GM12878 (cell line): ENCODE results near the gene C15orf39. TPM values are rescaled to one million over a fixed set of nuclear protein-coding genes. Genes with fewer than 3 reads are reported as not detected.

Experiments used
- ATAC-seq: fragments of 200-7000 bp; cut with Tn5 transposase; 3 replicates; pipeline ENCODE4 v1.9.1; 2020; ENCODE audit warnings: mild to moderate bottlenecking, moderate library complexity
- BruUV-seq: library from RNA; stranded (reverse); fragments of 400-500 nt; replicated peaks from 2 replicates; lab custom pipeline; 2021; lab: Mats Ljungman, UMichigan
- CTCF ChIA-PET: fragments of 300-600 bp; sonication (Branson Sonifier 250); formaldehyde crosslinking; extraction: SDS; loops from one replicate; lab custom pipeline; 2021; ENCODE audit warnings: inconsistent platforms; lab: Yijun Ruan, JAX
- POLR2A ChIA-PET: fragments of 350-600 bp; formaldehyde crosslinking; extraction: SDS; loops from one replicate; lab custom pipeline; 2021; ENCODE audit warnings: inconsistent platforms; lab: Charles Lee
- RAD21 ChIA-PET: fragments of 300-600 bp; sonication (Branson Sonifier 250); formaldehyde crosslinking; loops from one replicate; lab custom pipeline; 2023; ENCODE audit warnings: antibody characterized with exemption; ENCODE audit not compliant: unreplicated experiment; lab: Charles Lee
- SMC1A ChIA-PET: fragments of 300-600 bp; sonication (Branson Sonifier 250); formaldehyde crosslinking; loops from one replicate; lab custom pipeline; 2023; ENCODE audit not compliant: unreplicated experiment, uncharacterized antibody; lab: Charles Lee
- DNase-seq: peaks from one replicate; pipeline ENCODE4 v3.0.0-alpha.2; 2011; ENCODE audit warnings: low read depth, low spot score
- FAIRE-seq: peaks from 3 replicates; lab custom pipeline; 2011; peaks lifted over from hg19 to GRCh38; lab: Jason Lieb, UNC
- H2AFZ ChIP-seq: 2 replicates; pipeline ENCODE4 v1.6.0; 2011; ENCODE audit warnings: low read depth, low read length, control low read depth; ENCODE audit not compliant: control insufficient read depth
- H3K27ac ChIP-seq: 2 replicates; pipeline ENCODE4 v1.5.1; 2011; ENCODE audit warnings: control low read depth; ENCODE audit not compliant: control insufficient read depth, insufficient read depth
- H3K27me3 ChIP-seq, 2 experiments: replicated peaks in 1 of 2; 2 replicates each; pipeline versions ENCODE4 v1.6.0 to v1.6.1; 2011; ENCODE audit warnings: low read length in 1 of 2; ENCODE audit not compliant: control insufficient read depth in 2 of 2, insufficient read depth in 2 of 2
- H3K36me3 ChIP-seq, 2 experiments: 2 replicates each; pipeline ENCODE4 v1.5.1; 2011; ENCODE audit warnings: low read length in 1 of 2; ENCODE audit not compliant: control insufficient read depth in 2 of 2, insufficient read depth in 2 of 2
- H3K4me1 ChIP-seq: 2 replicates; pipeline ENCODE4 v1.6.1; 2011; ENCODE audit warnings: mild to moderate bottlenecking, low read length, moderate library complexity, mixed read lengths; ENCODE audit not compliant: control insufficient read depth, insufficient read depth
- H3K4me2 ChIP-seq: 2 replicates; pipeline ENCODE4 v1.6.0; 2011; ENCODE audit warnings: control low read depth; ENCODE audit not compliant: control insufficient read depth, insufficient read depth
- H3K4me3 ChIP-seq: fragments of 200-600 bp; sonication (generic); 2 replicates; pipeline ENCODE4 v1.5.1; 2016
- H3K79me2 ChIP-seq: 2 replicates; pipeline ENCODE4 v1.6.0; 2011; ENCODE audit warnings: low read length; ENCODE audit not compliant: control insufficient read depth, insufficient read depth
- H3K9ac ChIP-seq: 2 replicates; pipeline ENCODE4 v1.8.0; 2011; ENCODE audit warnings: low read length, control low read depth, mixed read lengths; ENCODE audit not compliant: control insufficient read depth, insufficient read depth
- H3K9me3 ChIP-seq: replicated peaks from 3 replicates; pipeline ENCODE4 v1.5.1; 2011; ENCODE audit warnings: mild to moderate bottlenecking, low read length; ENCODE audit not compliant: control insufficient read depth, insufficient read depth
- H4K20me1 ChIP-seq: 2 replicates; pipeline ENCODE4 v1.6.0; 2011; ENCODE audit not compliant: control insufficient read depth, insufficient read depth
- ATF7 ChIP-seq: fragments of 450-650 bp; IDR thresholded peaks from 2 replicates; pipeline ENCODE4 v1.6.1; 2016; ENCODE audit warnings: low read depth, mild to moderate bottlenecking
- CREB1 ChIP-seq: IDR thresholded peaks from 2 replicates; pipeline ENCODE4 v1.6.1; 2012; ENCODE audit warnings: low read depth, mild to moderate bottlenecking, inconsistent platforms
- DPF2 ChIP-seq: fragments of 450-650 bp; IDR thresholded peaks from 2 replicates; pipeline ENCODE4 v1.6.1; 2017; ENCODE audit warnings: mild to moderate bottlenecking
- EED ChIP-seq: sonication (generic); IDR thresholded peaks from 2 replicates; pipeline ENCODE4 v1.6.1; 2016; ENCODE audit warnings: antibody characterized with exemption, low read depth
- GATAD2B ChIP-seq: fragments of 450-650 bp; conservative IDR thresholded peaks from 2 replicates; pipeline ENCODE4 v1.6.1; 2017; ENCODE audit warnings: low read depth, mild to moderate bottlenecking, moderate library complexity
- MEF2A ChIP-seq: IDR thresholded peaks from 2 replicates; pipeline ENCODE4 v1.6.1; 2011; ENCODE audit warnings: low read depth, mild to moderate bottlenecking, low read length, moderate library complexity; ENCODE audit not compliant: insufficient read depth
- MTA3 ChIP-seq: IDR thresholded peaks from 2 replicates; pipeline ENCODE4 v1.6.1; 2012; ENCODE audit warnings: low read length, inconsistent platforms, borderline replicate concordance
- NFYA ChIP-seq: IDR thresholded peaks from 2 replicates; pipeline ENCODE4 v1.6.1; 2011; ENCODE audit warnings: low read depth, mild to moderate bottlenecking, low read length, improper control_type of control experiment, borderline replicate concordance
- NR2C2 ChIP-seq: IDR thresholded peaks from 2 replicates; pipeline ENCODE4 v1.6.1; 2011; ENCODE audit warnings: borderline replicate concordance, low read depth; ENCODE audit not compliant: control insufficient read depth, insufficient read length
- POLR2AphosphoS5 ChIP-seq: IDR thresholded peaks from 2 replicates; pipeline ENCODE4 v1.6.1; 2011; ENCODE audit warnings: mild to moderate bottlenecking, low read length, inconsistent platforms
- RB1 ChIP-seq: fragments of 450-650 bp; formaldehyde crosslinking; IDR thresholded peaks from 2 replicates; pipeline ENCODE4 v1.6.1; 2017; ENCODE audit warnings: mild to moderate bottlenecking, borderline replicate concordance
- RFX5 ChIP-seq: IDR thresholded peaks from 2 replicates; pipeline ENCODE4 v1.6.1; 2011; ENCODE audit warnings: low read depth, low read length, improper control_type of control experiment
- RUNX3 ChIP-seq: IDR thresholded peaks from 2 replicates; pipeline ENCODE4 v1.6.1; 2012; ENCODE audit warnings: low read length, inconsistent platforms
- SIX5 ChIP-seq: IDR thresholded peaks from 2 replicates; pipeline ENCODE4 v1.6.1; 2011; ENCODE audit warnings: mild to moderate bottlenecking, low read depth, low read length, moderate library complexity; ENCODE audit not compliant: severe bottlenecking
- YY1 ChIP-seq: IDR thresholded peaks from 2 replicates; pipeline ENCODE4 v1.6.1; 2011; ENCODE audit warnings: low read depth, mild to moderate bottlenecking, low read length
- WGBS: methylation state at CpG from one replicate; pipeline ENCODE4 v1.1.6; 2016; ENCODE audit warnings: low lambda C conversion rate; ENCODE audit not compliant: insufficient replicate concordance, insufficient coverage; ENCODE audit errors: missing lambda C conversion rate; 5-methylcytosine and 5-hydroxymethylcytosine counted together
- in situ Hi-C: fragments of 300-500 bp; cut with MboI; formaldehyde crosslinking; loops from 9 replicates; pipeline ENCODE4 v1.14.3; 2018; ENCODE audit warnings: mixed read lengths
- intact Hi-C: fragments of 100-400 bp; cut with micrococcal nuclease; formaldehyde crosslinking; loops from one replicate; pipeline ENCODE4 v1.14.2; 2022; ENCODE audit not compliant: unreplicated experiment
- polyA plus RNA-seq, 11 experiments: library from polyadenylated mRNA; depleted of rRNA in 4 of 11; unstranded in 6 of 11; stranded (reverse) in 5 of 11; fragments of >200 nt; fragmentation: Nextera tagmentation in 4 of 11; fragmentation: Illumina TruSeq in 1 of 11; extraction: Ambion mirVana in 4 of 11; extraction: Trizol in 1 of 11; gene quantifications; 1 replicate in 1 of 11; 2 replicates in 10 of 11; pipeline versions ENCODE4 v1.2.1 to v1.2.3, GENCODE V29; 2011 to 2016; ENCODE audit warnings: inconsistent platforms in 2 of 11, missing spikeins in 2 of 11, low read depth in 1 of 11
- total RNA-seq, 4 experiments: library from RNA; depleted of rRNA in 3 of 4; stranded (reverse); fragments of >200 nt in 3 of 4; fragmentation: Illumina TruSeq in 1 of 4; extraction: Trizol in 1 of 4; gene quantifications; 2 replicates each; pipeline versions ENCODE4 v1.2.1 to v1.2.3, GENCODE V29; 2013 to 2021
- TF ChIP-seq, protein P1 (sequence below): fragments of 450-650 bp; IDR thresholded peaks from 2 replicates; pipeline ENCODE4 v1.6.1; 2014; ENCODE audit warnings: mild to moderate bottlenecking
- TF ChIP-seq, protein P2 (sequence below): fragments of 450-650 bp; IDR thresholded peaks from 2 replicates; pipeline ENCODE4 v1.6.1; 2017; ENCODE audit warnings: mild to moderate bottlenecking
- TF ChIP-seq, protein P3 (sequence below): IDR thresholded peaks from 2 replicates; pipeline ENCODE4 v1.6.1; 2011; ENCODE audit warnings: mild to moderate bottlenecking, low read depth, low read length, moderate library complexity; ENCODE audit not compliant: insufficient replicate concordance
- TF ChIP-seq, protein P4 (sequence below): IDR thresholded peaks from 2 replicates; pipeline ENCODE4 v1.6.1; 2011; ENCODE audit warnings: borderline replicate concordance, low read depth, mild to moderate bottlenecking, moderate library complexity, low read length; ENCODE audit not compliant: insufficient read depth, poor library complexity, severe bottlenecking

The C15orf39 gene
- total and polyA plus RNA-seq, 10 of the 15 experiments (the other 5 are each of a cell fraction or from before 2014, with no cell fraction given) = 2.3 to 139 (median 33.0) TPM

DNA sequence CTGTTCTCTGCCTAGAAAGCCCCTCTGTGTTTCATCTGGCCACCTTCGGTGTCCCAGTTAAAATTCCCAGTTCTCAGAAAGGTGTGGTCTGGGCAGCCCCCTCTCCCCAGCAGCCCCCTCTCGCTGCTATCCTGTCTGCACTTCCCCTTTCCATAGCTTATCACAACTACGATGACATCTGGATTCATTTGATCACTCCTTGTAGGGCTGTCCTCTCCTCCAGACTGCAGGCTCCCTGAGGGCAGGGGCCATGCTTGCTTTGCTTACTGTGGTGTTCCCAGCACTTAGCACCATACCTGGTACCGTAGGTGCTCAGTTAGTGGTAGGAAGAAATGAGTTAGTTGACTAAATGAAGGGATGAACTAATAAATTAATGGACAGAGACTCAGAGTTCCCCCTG, 30.2 kb downstream of the C15orf39 start (continued):
- TF ChIP-seq, protein P1, sequence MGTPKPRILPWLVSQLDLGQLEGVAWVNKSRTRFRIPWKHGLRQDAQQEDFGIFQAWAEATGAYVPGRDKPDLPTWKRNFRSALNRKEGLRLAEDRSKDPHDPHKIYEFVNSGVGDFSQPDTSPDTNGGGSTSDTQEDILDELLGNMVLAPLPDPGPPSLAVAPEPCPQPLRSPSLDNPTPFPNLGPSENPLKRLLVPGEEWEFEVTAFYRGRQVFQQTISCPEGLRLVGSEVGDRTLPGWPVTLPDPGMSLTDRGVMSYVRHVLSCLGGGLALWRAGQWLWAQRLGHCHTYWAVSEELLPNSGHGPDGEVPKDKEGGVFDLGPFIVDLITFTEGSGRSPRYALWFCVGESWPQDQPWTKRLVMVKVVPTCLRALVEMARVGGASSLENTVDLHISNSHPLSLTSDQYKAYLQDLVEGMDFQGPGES = no peak
- TF ChIP-seq DPF2 (no peak), RFX5 (no peak), NFYA (no peak), EED (no peak), POLR2AphosphoS5 (no peak), NR2C2 (no peak)

DNA sequence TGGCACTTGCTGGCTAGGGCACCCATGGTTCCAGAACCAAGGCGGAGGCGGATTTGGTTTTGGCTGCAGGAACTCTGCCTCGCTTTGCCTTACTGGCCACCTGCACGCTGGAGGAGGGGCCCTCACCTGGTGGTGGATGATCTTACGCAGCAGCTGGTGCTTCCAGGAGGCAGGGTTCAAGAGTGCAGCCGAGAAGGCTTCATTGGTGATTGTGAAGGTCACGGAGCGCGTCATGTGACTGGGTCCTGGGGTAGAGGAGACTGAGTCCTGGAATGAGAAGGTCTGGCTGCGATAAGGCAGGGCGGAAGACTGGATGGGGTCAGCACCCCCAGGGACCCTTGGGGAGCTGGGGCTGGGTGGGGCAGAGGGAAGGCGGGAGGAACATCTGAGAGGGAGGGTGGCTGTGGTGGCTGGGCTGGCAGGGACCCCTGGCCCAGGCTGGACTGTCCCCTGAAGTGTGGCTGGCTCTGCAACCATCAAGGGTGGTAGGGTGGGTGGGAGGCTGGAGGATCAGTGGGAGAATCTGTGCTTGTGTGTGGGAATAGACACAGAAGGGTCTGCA, 30.7 kb downstream of the C15orf39 start:
- CTCF ChIA-PET = no interaction called here
- TF ChIP-seq CREB1 (no peak), GATAD2B (no peak), RUNX3 (no peak), SIX5 (no peak), MTA3 (no peak), RB1 (no peak), ATF7 (no peak), MEF2A (no peak), DPF2 (no peak), EED (no peak), YY1 (no peak)
- TF ChIP-seq, protein P2, sequence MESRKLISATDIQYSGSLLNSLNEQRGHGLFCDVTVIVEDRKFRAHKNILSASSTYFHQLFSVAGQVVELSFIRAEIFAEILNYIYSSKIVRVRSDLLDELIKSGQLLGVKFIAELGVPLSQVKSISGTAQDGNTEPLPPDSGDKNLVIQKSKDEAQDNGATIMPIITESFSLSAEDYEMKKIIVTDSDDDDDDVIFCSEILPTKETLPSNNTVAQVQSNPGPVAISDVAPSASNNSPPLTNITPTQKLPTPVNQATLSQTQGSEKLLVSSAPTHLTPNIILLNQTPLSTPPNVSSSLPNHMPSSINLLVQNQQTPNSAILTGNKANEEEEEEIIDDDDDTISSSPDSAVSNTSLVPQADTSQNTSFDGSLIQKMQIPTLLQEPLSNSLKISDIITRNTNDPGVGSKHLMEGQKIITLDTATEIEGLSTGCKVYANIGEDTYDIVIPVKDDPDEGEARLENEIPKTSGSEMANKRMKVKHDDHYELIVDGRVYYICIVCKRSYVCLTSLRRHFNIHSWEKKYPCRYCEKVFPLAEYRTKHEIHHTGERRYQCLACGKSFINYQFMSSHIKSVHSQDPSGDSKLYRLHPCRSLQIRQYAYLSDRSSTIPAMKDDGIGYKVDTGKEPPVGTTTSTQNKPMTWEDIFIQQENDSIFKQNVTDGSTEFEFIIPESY = no peak
- TF ChIP-seq, protein P3, sequence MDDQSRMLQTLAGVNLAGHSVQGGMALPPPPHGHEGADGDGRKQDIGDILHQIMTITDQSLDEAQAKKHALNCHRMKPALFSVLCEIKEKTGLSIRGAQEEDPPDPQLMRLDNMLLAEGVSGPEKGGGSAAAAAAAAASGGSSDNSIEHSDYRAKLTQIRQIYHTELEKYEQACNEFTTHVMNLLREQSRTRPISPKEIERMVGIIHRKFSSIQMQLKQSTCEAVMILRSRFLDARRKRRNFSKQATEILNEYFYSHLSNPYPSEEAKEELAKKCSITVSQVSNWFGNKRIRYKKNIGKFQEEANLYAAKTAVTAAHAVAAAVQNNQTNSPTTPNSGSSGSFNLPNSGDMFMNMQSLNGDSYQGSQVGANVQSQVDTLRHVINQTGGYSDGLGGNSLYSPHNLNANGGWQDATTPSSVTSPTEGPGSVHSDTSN = no peak
- TF ChIP-seq, protein P4, sequence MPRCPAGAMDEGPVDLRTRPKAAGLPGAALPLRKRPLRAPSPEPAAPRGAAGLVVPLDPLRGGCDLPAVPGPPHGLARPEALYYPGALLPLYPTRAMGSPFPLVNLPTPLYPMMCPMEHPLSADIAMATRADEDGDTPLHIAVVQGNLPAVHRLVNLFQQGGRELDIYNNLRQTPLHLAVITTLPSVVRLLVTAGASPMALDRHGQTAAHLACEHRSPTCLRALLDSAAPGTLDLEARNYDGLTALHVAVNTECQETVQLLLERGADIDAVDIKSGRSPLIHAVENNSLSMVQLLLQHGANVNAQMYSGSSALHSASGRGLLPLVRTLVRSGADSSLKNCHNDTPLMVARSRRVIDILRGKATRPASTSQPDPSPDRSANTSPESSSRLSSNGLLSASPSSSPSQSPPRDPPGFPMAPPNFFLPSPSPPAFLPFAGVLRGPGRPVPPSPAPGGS = no peak

More for the DNA sequence above, 30.7 kb downstream of the C15orf39 start:
- no peak overlapping the region for H2AFZ ChIP-seq
- no peaks in the 10 kb centered on the region for H4K20me1 ChIP-seq
- peaks cover 0 to 2% of the 10 kb centered on the region in 2 experiments; a peak in 2 of 4 replicates for H3K27me3 ChIP-seq
- H3K36me3 ChIP-seq = no peaks in the 10 kb centered on the region
- H3K9ac ChIP-seq = no peak overlapping the region
- SMC1A ChIA-PET = interaction anchor here (1.2 kb wide), 1 partner anchor 17 kb away, joined by 3 read pairs; no protein-coding TSS in a partner anchor
- no peak overlapping the region for H3K27ac ChIP-seq
- H3K4me2 ChIP-seq = no peak overlapping the region
- H3K4me3 ChIP-seq = no peak overlapping the region
- H3K4me1 ChIP-seq = no peaks in the 10 kb centered on the region
- no peaks in the 10 kb centered on the region for H3K79me2 ChIP-seq
- in situ Hi-C loops = no loop called here
- POLR2A ChIA-PET = no interaction called here
- FAIRE-seq (no peak), ATAC-seq (no peak), DNase-seq (no peak)
- 59% methylated on average over 10 of the region's 12 CpGs for WGBS
- RAD21 ChIA-PET = no interaction called here
- no peaks in the 10 kb centered on the region for H3K9me3 ChIP-seq
- intact Hi-C loops = no loop called here
- no TSS peak for BruUV-seq
